ENCODE measurements around the gene OR7A17. TPM values are rescaled to one million over a fixed set of nuclear protein-coding genes. Genes with fewer than 3 reads are reported as not detected.
A peak's percentile ranks its signal among the peaks of the same experiment; 100 is the strongest.

The OR7A17 gene
- total and polyA plus RNA-seq, 2 of the 13 experiments (the other 11 are each of a cell fraction or from before 2014, with no cell fraction given) = not detected

GRCh38 chr19:14871619-14872230 lies 14.2 kb downstream of the OR7A17 start:
- Histone ChIP-seq H3K4me3 (replicated peaks in 1 of 3; ENCODE audit: insufficient read depth in 1 of 3, low read depth in 2 of 3, low read length in 3 of 3) (no peak overlapping the region), H4K20me1 (ENCODE audit: insufficient read depth, low read length) (no peaks in the 10 kb centered on the region), H3K4me1 (ENCODE audit: insufficient read depth, low read length) (no peaks in the 10 kb centered on the region), H3K27me3 (ENCODE audit: control insufficient read depth in 1 of 2, insufficient read depth in 2 of 2, low read length in 2 of 2) (no peaks in the 10 kb centered on the region), H3K79me2 (ENCODE audit: insufficient read depth, low read length) (no peaks in the 10 kb centered on the region), H3K9ac (ENCODE audit: insufficient read depth, low read depth, low read length) (no peak overlapping the region), H3K4me2 (ENCODE audit: low read depth, low read length) (no peak overlapping the region), H2AFZ (ENCODE audit: low read length) (no peak overlapping the region), H3K36me3 (replicated peaks in 1 of 2; ENCODE audit: control insufficient read depth in 1 of 2, insufficient read depth in 2 of 2, low read length in 2 of 2) (no peaks in the 10 kb centered on the region), H3K9me3 (ENCODE audit: low read length) (no peaks in the 10 kb centered on the region), H3K27ac (ENCODE audit: extremely low read length, insufficient read depth, low read length) (no peak overlapping the region)
- FAIRE-seq (no peak), DNase-seq (ENCODE audit: low spot score) (no peak), ATAC-seq (no peak)
- in situ Hi-C loops (cut with HindIII; ENCODE audit: extremely low pct_ligation_motif_present, low pct_unique_long_range_greater_than_20kb) = no loop called here
- 22% methylated on average over 4 of the region's 4 CpGs for WGBS (ENCODE audit: low lambda C conversion rate)
- ChIA-PET CTCF (ENCODE audit: low intra/inter-chr PET ratio, low total read pairs) (interaction anchor here (1.2 kb wide), 1 partner anchor 153 kb away, joined by 4 read pairs; no protein-coding TSS in a partner anchor), POLR2A (no interaction called here)
- peak; percentile 41 for TF ChIP-seq STAG1 (CRISPR knock-in tag; IDR thresholded peaks at IDR 0.05)
- TF ChIP-seq ZNF34 (CRISPR knock-in tag; IDR thresholded peaks at IDR 0.05; ENCODE audit: borderline replicate concordance) = no peak
- peak; percentile 27 for TF ChIP-seq CTCF (CRISPR knock-in tag; IDR thresholded peaks at IDR 0.05)
- no peak for TF ChIP-seq SP1 (IDR thresholded peaks at IDR 0.05)
- TF ChIP-seq SP1 (CRISPR knock-in tag; IDR thresholded peaks at IDR 0.05) = no peak
- TF ChIP-seq SSRP1 (CRISPR knock-in tag; IDR thresholded peaks at IDR 0.05) = no peak
- no peak for TF ChIP-seq ZNF563 (CRISPR knock-in tag; IDR thresholded peaks at IDR 0.05)
- intact Hi-C loops (cut with micrococcal nuclease; ENCODE audit: unreplicated experiment) = no loop called here
- BruUV-seq (replicated peaks) = no TSS peak

- Histone ChIP-seq H3K4me2 (ENCODE audit: low read depth, low read length) (no peak overlapping the region), H2AFZ (ENCODE audit: low read length) (no peak overlapping the region), H3K4me3 (replicated peaks in 1 of 3; ENCODE audit: insufficient read depth in 1 of 3, low read depth in 2 of 3, low read length in 3 of 3) (no peak overlapping the region), H3K4me1 (ENCODE audit: insufficient read depth, low read length) (no peaks in the 10 kb centered on the region), H3K79me2 (ENCODE audit: insufficient read depth, low read length) (no peaks in the 10 kb centered on the region), H3K27ac (ENCODE audit: extremely low read length, insufficient read depth, low read length) (no peak overlapping the region), H3K9ac (ENCODE audit: insufficient read depth, low read depth, low read length) (no peak overlapping the region), H3K27me3 (ENCODE audit: control insufficient read depth in 1 of 2, insufficient read depth in 2 of 2, low read length in 2 of 2) (0 out of 5 replicates have a peak, but pooled peaks cover 0 to 3% of the 10 kb centered on the region in 2 experiments), H4K20me1 (ENCODE audit: insufficient read depth, low read length) (no peaks in the 10 kb centered on the region), H3K36me3 (replicated peaks in 1 of 2; ENCODE audit: control insufficient read depth in 1 of 2, insufficient read depth in 2 of 2, low read length in 2 of 2) (no peaks in the 10 kb centered on the region), H3K9me3 (ENCODE audit: low read length) (no peaks in the 10 kb centered on the region)
- POLR2A ChIA-PET = no interaction called here
- CTCF ChIA-PET (ENCODE audit: low intra/inter-chr PET ratio, low total read pairs) = no interaction called here
- FAIRE-seq = no peak
- no TSS peak for BruUV-seq (replicated peaks)
- intact Hi-C loops (cut with micrococcal nuclease; ENCODE audit: unreplicated experiment) = no loop called here
- in situ Hi-C loops (cut with HindIII; ENCODE audit: extremely low pct_ligation_motif_present, low pct_unique_long_range_greater_than_20kb) = no loop called here
- DNase-seq (ENCODE audit: low spot score) = no peak
- WGBS (ENCODE audit: low lambda C conversion rate) = 26% methylated on average over 5 of the region's 5 CpGs
- TF ChIP-seq DR1 (CRISPR knock-in tag; IDR thresholded peaks at IDR 0.05) = no peak
- TF ChIP-seq ZMYM2 (CRISPR knock-in tag; IDR thresholded peaks at IDR 0.05) = no peak
- TF ChIP-seq SOX13 (IDR thresholded peaks at IDR 0.05) = no peak
- TF ChIP-seq SOX13 (CRISPR knock-in tag; conservative IDR thresholded peaks at IDR 0.05 in 1 of 2, IDR thresholded peaks at IDR 0.05 in 1 of 2) = no peak
- TF ChIP-seq ZNF740 (CRISPR knock-in tag; IDR thresholded peaks at IDR 0.05) = no peak
- TF ChIP-seq IRF1 (CRISPR knock-in tag; IDR thresholded peaks at IDR 0.05; ENCODE audit: low read depth) = no peak
- TF ChIP-seq POLR2A (IDR thresholded peaks at IDR 0.05; ENCODE audit: insufficient read depth in 1 of 2, low read depth in 2 of 2, low read length in 2 of 2) = no peak
- no peak for TF ChIP-seq ZFYVE20 (CRISPR knock-in tag; IDR thresholded peaks at IDR 0.05; ENCODE audit: borderline replicate concordance, low read depth)
- TF ChIP-seq ZNF841 (CRISPR knock-in tag; IDR thresholded peaks at IDR 0.05; ENCODE audit: borderline replicate concordance) = no peak
- ATAC-seq = no peak
Observed at GRCh38 chr19:14868497-14868896, 17.4 kb downstream of the OR7A17 start.
